HG03558 (cell line): ENCODE measurements around the gene STIMATE.

Source experiments
- ATAC-seq: cut with Tn5 transposase; IDR thresholded peaks from one replicate; pipeline ENCODE4 v1.9.1; 2021; ENCODE audit warnings: moderate number of reproducible peaks; ENCODE audit not compliant: unreplicated experiment; ENCODE audit errors: extremely low read depth

STIMATE gene

DNA sequence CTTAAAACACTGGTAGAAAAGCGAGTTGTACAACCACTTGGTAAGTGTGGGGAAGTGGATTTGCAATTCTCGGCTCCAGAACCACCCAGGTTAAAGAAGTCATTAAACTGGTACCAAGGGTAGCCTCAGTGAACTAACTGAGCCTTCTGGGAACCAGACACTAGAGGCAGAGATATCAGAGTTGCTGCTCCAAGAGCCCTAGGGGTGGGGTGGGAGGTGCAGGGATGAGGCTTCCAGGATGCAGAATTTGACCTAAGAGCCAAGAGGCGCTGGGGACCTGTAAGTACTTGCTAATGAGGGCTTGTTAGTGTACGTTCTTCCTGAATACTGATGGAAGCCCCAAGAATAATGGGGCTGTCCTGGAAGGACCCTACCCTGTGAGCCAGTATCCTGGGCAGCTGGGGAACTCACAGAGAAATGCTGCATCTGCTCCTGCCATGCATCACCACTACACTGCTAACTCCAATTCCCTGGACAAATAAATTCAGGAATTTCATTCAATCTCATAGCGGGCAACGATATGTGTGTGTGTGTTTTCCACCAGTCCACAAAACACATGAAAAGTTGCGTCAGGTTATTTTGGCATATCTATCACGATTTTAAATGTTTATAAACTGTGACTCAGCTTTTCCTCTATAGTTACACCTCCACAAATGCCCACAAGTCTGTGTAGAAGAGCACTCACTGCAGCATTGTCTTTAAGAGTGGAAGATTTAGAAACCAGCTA lies 23.8 kb downstream of the STIMATE start:
- ATAC-seq, result no peak

DNA sequence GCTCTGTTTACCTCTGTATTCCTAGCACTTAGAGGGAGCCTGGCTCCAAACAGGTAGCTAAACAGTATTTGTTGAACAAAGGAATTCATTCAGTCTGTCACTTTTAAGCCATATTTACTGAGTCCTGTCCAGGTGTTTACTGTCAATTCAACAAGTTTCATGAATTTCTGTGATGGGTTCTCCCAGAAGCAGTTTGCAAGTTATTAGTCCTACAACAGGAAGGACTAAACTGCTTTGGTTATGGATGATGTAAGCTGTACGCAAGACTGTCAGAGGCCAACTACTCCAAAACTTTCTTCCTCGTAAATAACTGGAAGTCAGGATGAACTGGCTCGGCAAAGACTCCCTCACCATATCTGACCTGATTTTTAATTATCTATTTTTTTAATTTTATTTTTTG lies 25.1 kb downstream of the STIMATE start:
- no peak for ATAC-seq

- no peak for ATAC-seq
Observed at GRCh38 chr3:52871761-52872160, 25.6 kb downstream of the STIMATE start.

GRCh38 chr3:52870471-52870870 lies 26.9 kb downstream of the STIMATE start:
- ATAC-seq, result no peak

DNA sequence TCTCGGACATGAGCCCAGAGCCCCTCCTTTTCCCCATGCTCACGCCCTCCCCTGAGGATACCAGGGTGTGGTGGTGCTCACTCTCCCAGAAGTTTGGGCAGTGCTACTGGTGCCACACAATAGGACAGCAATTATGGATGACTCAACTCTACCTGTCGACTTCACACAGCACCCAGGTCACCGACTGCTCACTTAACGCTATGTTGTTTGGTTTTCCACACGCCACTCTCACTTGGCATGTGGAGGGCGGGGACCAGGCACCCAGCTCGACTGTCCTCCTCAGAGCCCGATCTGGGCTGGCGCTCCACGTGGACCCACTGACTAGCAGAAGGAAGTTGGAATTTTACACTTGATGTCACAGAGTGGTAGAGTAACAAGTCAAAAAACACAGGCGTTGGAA lies 30.9 kb downstream of the STIMATE start:
- no peak for ATAC-seq

DNA sequence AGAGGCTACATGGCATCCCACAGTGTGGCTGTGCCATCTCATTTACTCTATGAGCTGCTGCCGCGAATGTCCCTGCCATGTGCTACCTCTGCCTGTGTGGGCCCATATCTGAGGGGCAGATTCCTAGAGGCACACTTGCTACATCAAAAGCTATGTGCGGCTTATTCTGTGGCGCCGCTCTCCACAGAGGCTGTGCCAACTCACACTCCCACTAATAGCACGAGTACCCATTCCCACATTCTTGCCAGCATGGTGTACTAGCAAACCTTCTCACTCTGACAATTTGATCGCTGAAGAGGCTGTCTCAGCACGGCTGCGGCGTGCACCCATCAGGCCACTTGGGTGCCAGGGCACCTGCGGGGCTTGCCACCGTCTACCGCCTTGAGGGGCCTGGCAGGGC lies 31.4 kb downstream of the STIMATE start:
- ATAC-seq, result no peak

DNA sequence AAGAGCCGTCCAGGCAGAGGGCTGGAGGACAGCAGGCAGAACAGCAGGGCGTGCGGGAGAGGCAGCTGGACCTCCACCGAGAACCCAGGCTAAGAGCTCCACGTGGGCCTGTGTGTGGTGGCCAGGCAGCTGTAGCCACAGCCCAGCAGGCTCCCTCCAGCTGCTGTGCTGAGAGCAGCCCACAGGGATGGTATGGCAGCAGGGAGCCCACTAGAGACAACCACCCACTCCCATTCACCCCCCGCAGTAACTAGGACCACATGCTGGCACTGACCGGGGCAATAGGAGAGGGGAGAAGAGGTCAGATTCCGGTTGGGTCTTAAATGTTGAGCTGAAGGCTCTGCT lies 37.0 kb downstream of the STIMATE start:
- ATAC-seq, result no peak

- no peak for ATAC-seq
Observed at GRCh38 chr3:52859686-52860423, 37.5 kb downstream of the STIMATE start.

GRCh38 chr3:52857864-52858263 lies 39.5 kb downstream of the STIMATE start:
- ATAC-seq, result no peak

GRCh38 chr3:52857133-52857532 lies 40.2 kb downstream of the STIMATE start:
- no peak for ATAC-seq

GRCh38 chr3:52856666-52857065 lies 40.7 kb downstream of the STIMATE start:
- no peak for ATAC-seq

GRCh38 chr3:52854013-52854412 lies 43.3 kb downstream of the STIMATE start:
- ATAC-seq, result no peak

DNA sequence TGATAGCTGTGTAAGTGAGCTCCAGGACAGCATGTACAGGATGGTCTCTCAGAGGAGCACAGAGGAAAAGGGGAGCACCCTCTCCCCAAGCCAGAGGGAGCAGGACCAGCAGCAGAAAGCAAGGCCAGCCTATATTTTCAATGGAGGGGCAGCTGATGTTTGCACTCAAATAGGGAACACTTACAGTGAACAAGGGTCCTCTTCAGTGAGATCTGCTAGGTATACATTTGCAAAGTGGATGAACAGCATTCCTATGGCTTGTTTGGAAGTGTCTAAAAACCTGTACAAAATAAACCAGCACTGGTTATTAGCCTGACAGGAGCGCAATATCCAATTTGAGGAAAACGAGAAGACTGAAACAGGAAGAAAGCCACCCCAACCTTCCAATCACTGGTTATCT lies 44.9 kb downstream of the STIMATE start:
- no peak for ATAC-seq

- no peak for ATAC-seq
Observed at GRCh38 chr3:52851348-52851747, 46.0 kb downstream of the STIMATE start.

- ATAC-seq, result no peak
Observed at GRCh38 chr3:52849656-52850055, 47.7 kb downstream of the STIMATE start.

DNA sequence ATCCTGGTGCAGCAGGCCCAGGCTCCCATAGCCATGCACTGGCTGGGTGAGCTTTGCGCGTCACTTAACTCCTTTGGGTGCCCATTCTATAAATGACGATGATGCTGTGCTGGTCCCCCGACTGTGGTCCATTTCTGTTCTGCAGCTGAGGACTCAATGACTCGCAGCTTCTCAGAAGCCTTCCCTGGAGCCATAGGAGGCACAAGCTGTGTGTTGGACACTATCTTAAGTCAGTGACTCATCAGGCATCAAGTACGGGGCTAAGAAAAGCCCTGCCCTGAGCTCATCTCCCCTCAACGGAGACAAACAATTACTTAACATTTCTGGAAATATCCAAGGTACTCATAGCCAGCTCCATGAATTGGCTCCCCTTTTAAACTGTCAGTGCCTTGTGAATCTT lies 48.7 kb downstream of the STIMATE start:
- no peak for ATAC-seq

DNA sequence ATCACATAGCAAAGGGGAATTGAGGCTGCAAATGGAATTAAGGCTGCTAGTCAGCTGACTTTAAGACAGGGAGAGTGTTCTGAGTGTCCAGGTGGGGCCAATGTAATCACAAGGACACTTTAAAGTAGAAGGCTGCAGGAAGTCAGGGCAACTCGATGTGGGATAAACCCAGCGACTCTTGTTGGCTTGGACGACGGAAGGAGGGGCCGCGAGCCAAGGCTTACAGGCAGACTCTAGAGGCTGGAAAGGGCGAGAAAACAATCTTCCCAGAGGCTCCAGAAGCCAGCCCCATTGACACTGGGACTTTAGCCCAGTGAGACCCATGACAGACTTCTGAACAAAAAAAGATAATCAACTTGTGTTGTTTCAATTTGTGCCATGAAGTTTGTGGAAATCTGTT lies 49.6 kb downstream of the STIMATE start:
- no peak for ATAC-seq

GRCh38 chr3:52847241-52847640 lies 50.1 kb downstream of the STIMATE start:
- no peak for ATAC-seq

GRCh38 chr3:52846432-52846965 lies 50.8 kb downstream of the STIMATE start:
- ATAC-seq, result no peak

DNA sequence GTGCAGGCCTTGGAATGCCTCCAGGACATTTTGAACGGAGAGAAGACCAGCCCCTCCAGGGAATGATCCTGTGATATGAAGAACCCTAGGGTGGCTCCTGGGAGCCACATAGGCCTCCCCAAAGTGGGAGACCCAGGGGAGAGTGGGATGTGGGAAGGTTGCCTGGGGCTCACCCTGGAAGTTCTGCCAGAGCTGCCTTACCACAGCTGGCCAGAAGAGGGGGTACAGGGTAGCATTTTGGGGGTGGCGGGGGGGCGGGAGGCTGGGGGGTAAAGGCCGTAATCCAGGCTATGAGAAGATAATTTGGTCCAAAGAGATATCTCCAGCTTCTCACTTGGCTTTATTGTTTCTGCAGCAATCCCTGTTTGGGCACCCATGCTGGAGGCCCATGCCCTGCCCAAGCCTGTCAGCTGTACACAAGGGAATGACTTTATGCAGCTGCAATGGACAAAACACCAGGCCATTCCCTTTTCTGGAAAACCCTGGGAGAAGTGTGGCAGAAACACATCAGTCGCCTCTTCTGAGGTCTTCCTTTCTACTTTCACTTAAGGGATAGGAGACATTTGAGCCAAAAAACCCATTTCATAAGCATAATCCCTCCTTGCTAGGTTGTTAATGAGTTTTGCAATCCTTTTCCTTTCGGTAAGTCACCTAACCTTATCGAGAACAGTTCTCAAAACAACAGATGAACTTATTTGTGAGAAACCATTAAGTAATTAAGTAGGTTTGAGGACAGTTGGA lies 51.5 kb downstream of the STIMATE start:
- ATAC-seq, result no peak

- no peak for ATAC-seq
Observed at GRCh38 chr3:52845157-52845556, 52.2 kb downstream of the STIMATE start.
